Adipocyte (in vitro differentiated cells): ENCODE data around the gene AK3.

Experiments
- DNase-seq: peaks from one replicate; pipeline ENCODE4 v3.0.0-alpha.2; 2015; ENCODE audit warnings: low read depth
- H3K27me3 ChIP-seq: replicated peaks from 2 replicates; pipeline ENCODE4 v1.7.0; 2013; ENCODE audit warnings: mild to moderate bottlenecking, low read length, moderate library complexity; ENCODE audit not compliant: control insufficient read depth, insufficient read depth
- H3K36me3 ChIP-seq: 2 replicates; pipeline ENCODE4 v1.7.0; 2013; ENCODE audit warnings: low read length, mild to moderate bottlenecking, moderate library complexity; ENCODE audit not compliant: control insufficient read depth, insufficient read depth, severe bottlenecking
- H3K4me1 ChIP-seq: 2 replicates; pipeline ENCODE4 v1.7.0; 2013; ENCODE audit warnings: mild to moderate bottlenecking, low read length, moderate library complexity; ENCODE audit not compliant: control insufficient read depth, insufficient read depth
- H3K4me3 ChIP-seq: 2 replicates; pipeline ENCODE4 v1.7.0; 2013; ENCODE audit warnings: mild to moderate bottlenecking, low read length, moderate library complexity
- H3K9ac ChIP-seq: 2 replicates; pipeline ENCODE4 v1.7.0; 2013; ENCODE audit warnings: mild to moderate bottlenecking, low read length, moderate library complexity
- H3K9me3 ChIP-seq: 2 replicates; pipeline ENCODE4 v1.7.0; 2013; ENCODE audit warnings: mild to moderate bottlenecking, low read length, moderate library complexity; ENCODE audit not compliant: control insufficient read depth

The AK3 gene

GRCh38 chr9:4746278-4747030, 5.5 kb upstream of the AK3 start:
- H3K36me3 ChIP-seq = no peaks in the 10 kb centered on the region
- H3K4me3 ChIP-seq = no peak overlapping the region
- H3K27me3 ChIP-seq = no peaks in the 10 kb centered on the region
- DNase-seq = no peak
- no peaks in the 10 kb centered on the region for H3K9me3 ChIP-seq
- no peak overlapping the region for H3K9ac ChIP-seq
- peaks cover 19% of the 10 kb centered on the region for H3K4me1 ChIP-seq

DNA sequence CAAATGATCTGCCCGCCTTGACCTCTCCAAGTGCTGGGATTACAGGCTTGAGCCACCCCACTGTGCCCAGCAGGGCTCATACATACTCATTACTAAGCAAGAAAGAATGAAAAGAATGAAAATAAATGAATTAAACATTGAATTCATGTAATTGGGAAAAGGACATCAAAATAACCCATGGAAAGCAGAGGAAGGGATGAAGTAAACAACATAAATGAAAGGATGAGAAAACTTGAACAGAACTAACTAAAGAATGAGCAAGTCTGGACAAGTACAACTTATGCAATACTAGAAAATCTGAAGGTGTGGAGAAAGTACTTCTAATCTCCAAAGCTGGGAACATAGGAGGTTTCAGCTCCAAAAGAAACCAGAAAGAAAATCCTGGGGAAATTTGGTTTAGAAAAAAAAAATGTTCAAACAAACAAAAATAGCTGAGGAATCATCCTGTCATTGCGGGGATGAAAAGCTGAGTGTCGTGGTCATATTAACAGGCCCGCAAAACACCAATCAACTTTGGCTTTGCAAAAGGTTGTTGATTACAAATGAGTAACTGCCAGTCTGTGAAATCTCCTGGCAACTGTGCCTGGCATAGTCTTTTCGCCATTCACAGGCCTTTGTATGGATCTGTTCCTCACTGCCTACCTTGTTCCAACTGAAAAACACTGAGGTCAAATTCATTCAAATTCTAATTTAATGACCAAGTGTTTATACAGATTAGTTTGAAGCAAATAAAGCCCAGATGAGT, 2.3 kb upstream of the AK3 start:
- Histone ChIP-seq H3K27me3 (no peaks in the 10 kb centered on the region), H3K4me1 (peaks cover 30% of the 10 kb centered on the region), H3K9ac (peak overlapping the region; percentile 29), H3K4me3 (no peak overlapping the region), H3K36me3 (no peaks in the 10 kb centered on the region), H3K9me3 (no peaks in the 10 kb centered on the region)
- peak; percentile 34 for DNase-seq

DNA sequence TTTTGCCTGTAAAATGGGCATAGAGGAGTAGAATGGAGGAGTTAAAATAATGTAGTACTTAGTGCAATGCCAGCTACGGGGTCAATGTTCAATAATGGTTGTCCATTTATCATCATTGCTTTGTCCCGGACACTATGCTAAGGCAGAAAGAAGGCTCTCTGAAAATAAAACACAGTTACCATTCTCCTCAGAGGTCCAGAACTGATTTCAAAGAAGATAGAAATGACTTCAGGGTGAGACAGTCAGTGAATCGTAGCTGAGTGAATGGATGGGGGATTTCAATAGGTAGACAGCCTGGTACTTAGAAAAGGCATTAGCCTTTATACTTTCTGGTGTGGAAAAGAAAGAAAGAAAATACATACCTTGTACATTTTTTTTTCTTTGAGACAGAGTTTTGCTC, 1.2 kb upstream of the AK3 start:
- Histone ChIP-seq H3K4me1 (peaks cover 30% of the 10 kb centered on the region), H3K36me3 (no peaks in the 10 kb centered on the region), H3K4me3 (peak overlapping the region; percentile 96), H3K9me3 (no peaks in the 10 kb centered on the region), H3K27me3 (no peaks in the 10 kb centered on the region), H3K9ac (peak overlapping the region; percentile 93)
- peak; percentile 4 for DNase-seq

- peak; percentile 7 for DNase-seq
- Histone ChIP-seq H3K9ac (peak overlapping the region; percentile 93), H3K36me3 (no peaks in the 10 kb centered on the region), H3K9me3 (no peaks in the 10 kb centered on the region), H3K4me3 (peak overlapping the region; percentile 96), H3K27me3 (no peaks in the 10 kb centered on the region), H3K4me1 (peaks cover 30% of the 10 kb centered on the region)
Observed at GRCh38 chr9:4741365-4742089, 525 bp upstream of the AK3 start.

GRCh38 chr9:4740388-4740637, 689 bp downstream of the AK3 start:
- Histone ChIP-seq H3K4me3 (peak overlapping the region; percentile 96), H3K36me3 (no peaks in the 10 kb centered on the region), H3K27me3 (no peaks in the 10 kb centered on the region), H3K9ac (peak overlapping the region; percentile 93), H3K9me3 (no peaks in the 10 kb centered on the region), H3K4me1 (peaks cover 30% of the 10 kb centered on the region)
- DNase-seq = no peak

- DNase-seq = peak; percentile 58
- H3K4me1 ChIP-seq = peaks cover 30% of the 10 kb centered on the region
- no peaks in the 10 kb centered on the region for H3K27me3 ChIP-seq
- H3K4me3 ChIP-seq = peak overlapping the region; percentile 96
- peak overlapping the region; percentile 93 for H3K9ac ChIP-seq
- no peaks in the 10 kb centered on the region for H3K9me3 ChIP-seq
- H3K36me3 ChIP-seq = no peaks in the 10 kb centered on the region
Observed at GRCh38 chr9:4739587-4740387, 1.2 kb downstream of the AK3 start.

DNA sequence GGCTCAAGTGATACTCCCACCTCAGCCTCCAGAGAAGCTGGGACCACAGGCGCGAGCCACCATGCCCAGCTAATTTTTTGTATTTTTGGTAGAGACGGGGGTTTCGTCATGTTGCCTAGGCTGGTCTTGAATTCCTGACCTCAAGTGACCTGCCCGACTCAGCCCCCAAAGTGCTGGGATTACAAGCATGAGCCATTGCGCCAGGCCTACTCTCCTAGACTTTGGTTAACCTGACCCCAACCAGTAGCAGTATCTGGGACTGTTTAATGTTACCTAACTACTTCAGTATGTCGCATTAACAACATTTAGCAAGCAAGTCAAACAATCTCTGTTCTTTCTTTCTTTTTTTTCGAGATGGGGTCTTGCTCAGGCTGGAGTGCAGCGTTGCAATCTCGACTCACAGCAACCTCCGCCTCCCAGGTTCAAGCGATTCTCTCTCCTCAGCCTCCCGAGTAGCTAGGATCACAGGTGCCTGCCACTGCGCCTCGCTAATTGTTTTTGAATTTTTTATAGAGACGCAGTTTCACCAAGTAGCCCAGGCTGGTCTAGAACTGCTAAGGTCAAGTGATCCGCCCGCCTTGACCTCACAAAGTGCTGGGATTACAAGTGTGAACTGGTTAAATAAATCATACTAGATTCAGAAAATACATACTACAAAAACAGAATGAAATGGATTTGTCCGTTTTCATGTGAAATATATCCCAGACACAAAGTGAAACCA, 2.0 kb downstream of the AK3 start:
- Histone ChIP-seq H3K4me3 (peak overlapping the region; percentile 96), H3K36me3 (no peaks in the 10 kb centered on the region), H3K27me3 (no peaks in the 10 kb centered on the region), H3K9me3 (no peaks in the 10 kb centered on the region), H3K4me1 (peaks cover 30% of the 10 kb centered on the region), H3K9ac (peak overlapping the region; percentile 93)
- peak; percentile 24 for DNase-seq

DNA sequence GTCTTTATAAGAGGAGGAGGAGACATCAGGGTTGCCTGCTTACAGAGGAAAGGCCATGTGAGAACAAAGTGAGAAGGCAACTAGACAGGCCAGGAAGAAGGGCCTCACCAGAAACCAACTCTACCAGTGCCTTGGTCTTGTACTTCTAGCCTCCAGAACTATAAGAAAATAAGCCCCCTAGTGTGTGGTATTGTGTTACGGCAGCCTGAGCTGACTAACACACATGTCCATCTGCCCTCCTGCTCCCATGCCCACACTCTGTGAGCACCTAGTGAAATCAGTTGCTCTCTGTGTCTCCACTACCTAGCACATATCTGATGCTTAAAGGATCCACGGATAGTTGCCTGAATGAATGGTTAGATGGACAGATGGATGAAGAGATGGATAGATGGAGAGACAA, 6.9 kb downstream of the AK3 start:
- H3K9me3 ChIP-seq = no peaks in the 10 kb centered on the region
- no peaks in the 10 kb centered on the region for H3K27me3 ChIP-seq
- no peak overlapping the region for H3K4me3 ChIP-seq
- H3K9ac ChIP-seq = no peak overlapping the region
- no peak for DNase-seq
- H3K36me3 ChIP-seq = no peaks in the 10 kb centered on the region
- H3K4me1 ChIP-seq = peaks cover 5% of the 10 kb centered on the region

GRCh38 chr9:4732890-4733289, 8.1 kb downstream of the AK3 start:
- no peaks in the 10 kb centered on the region for H3K27me3 ChIP-seq
- H3K4me3 ChIP-seq = no peak overlapping the region
- no peak overlapping the region for H3K9ac ChIP-seq
- DNase-seq = no peak
- no peaks in the 10 kb centered on the region for H3K9me3 ChIP-seq
- no peaks in the 10 kb centered on the region for H3K36me3 ChIP-seq
- no peaks in the 10 kb centered on the region for H3K4me1 ChIP-seq

DNA sequence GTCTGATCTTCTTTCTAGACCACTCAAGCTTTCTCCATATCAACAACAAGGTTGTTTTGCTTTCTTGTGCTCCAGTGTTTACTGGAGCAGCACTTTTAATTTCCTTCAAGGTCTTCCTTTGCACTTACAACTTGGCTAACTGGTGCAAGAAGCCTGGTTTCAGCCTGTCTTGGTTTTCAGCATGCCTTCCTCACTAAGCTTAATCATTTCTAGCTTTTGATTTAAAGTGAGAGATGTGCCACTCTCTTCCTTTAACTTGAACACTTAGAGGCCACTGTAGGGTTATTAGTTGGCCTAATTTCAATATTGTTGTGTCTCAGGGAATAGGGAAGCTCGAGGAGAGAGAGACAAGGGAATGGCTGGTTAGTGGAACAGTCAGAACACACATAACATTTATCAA, 13.4 kb downstream of the AK3 start:
- H3K36me3 ChIP-seq = peaks cover 8% of the 10 kb centered on the region
- H3K9ac ChIP-seq = no peak overlapping the region
- no peak overlapping the region for H3K4me3 ChIP-seq
- no peaks in the 10 kb centered on the region for H3K27me3 ChIP-seq
- no peaks in the 10 kb centered on the region for H3K9me3 ChIP-seq
- no peak for DNase-seq
- no peaks in the 10 kb centered on the region for H3K4me1 ChIP-seq
